Nephron progenitor cell (in vitro differentiated cells): ENCODE results near the gene FAM83C.

ENCODE experiments used
- DNase-seq: peaks from one replicate; pipeline ENCODE4 v3.0.0; 2021
- H3K27ac Mint-ChIP-seq: 2 replicates; pipeline ENCODE4 v1.8.0; 2021; ENCODE audit warnings: mild to moderate bottlenecking, moderate library complexity, mixed read lengths
- H3K27me3 Mint-ChIP-seq: 2 replicates; pipeline ENCODE4 v1.8.0; 2021; ENCODE audit warnings: mild to moderate bottlenecking, low read depth, mixed read lengths; ENCODE audit not compliant: poor library complexity
- H3K36me3 Mint-ChIP-seq: 2 replicates; pipeline ENCODE4 v1.8.0; 2021; ENCODE audit warnings: low read depth, mixed read lengths
- H3K4me1 Mint-ChIP-seq: 2 replicates; pipeline ENCODE4 v1.8.0; 2021; ENCODE audit warnings: mixed read lengths
- H3K4me3 Mint-ChIP-seq: 2 replicates; pipeline ENCODE4 v1.8.0; 2021; ENCODE audit warnings: mild to moderate bottlenecking, moderate library complexity, mixed read lengths
- H3K9me3 Mint-ChIP-seq: 2 replicates; pipeline ENCODE4 v1.8.0; 2021; ENCODE audit warnings: mild to moderate bottlenecking, moderate library complexity, mixed read lengths
- CTCF ChIP-seq: fragments of 200-600 bp; sonication (generic); IDR thresholded peaks from 2 replicates; pipeline ENCODE4 v1.5.0; 2021; ENCODE audit warnings: antibody characterized with exemption

Gene FAM83C

GRCh38 chr20:35303382-35303734 lies 11.1 kb upstream of the FAM83C start:
- DNase-seq, result no peak
- H3K4me1 Mint-ChIP-seq, result peaks cover 32% of the 10 kb centered on the region
- peaks cover 5% of the 10 kb centered on the region for H3K36me3 Mint-ChIP-seq
- no peak overlapping the region for H3K27ac Mint-ChIP-seq
- no peak for TF ChIP-seq CTCF
- H3K4me3 Mint-ChIP-seq, result no peak overlapping the region
- no peaks in the 10 kb centered on the region for H3K9me3 Mint-ChIP-seq
- H3K27me3 Mint-ChIP-seq, result peaks cover 4% of the 10 kb centered on the region

GRCh38 chr20:35302421-35303335 lies 10.5 kb upstream of the FAM83C start:
- peaks cover 6% of the 10 kb centered on the region for H3K27me3 Mint-ChIP-seq
- H3K27ac Mint-ChIP-seq, result no peak overlapping the region
- H3K9me3 Mint-ChIP-seq, result no peaks in the 10 kb centered on the region
- H3K4me1 Mint-ChIP-seq, result peaks cover 32% of the 10 kb centered on the region
- no peak for TF ChIP-seq CTCF
- no peak overlapping the region for H3K4me3 Mint-ChIP-seq
- DNase-seq, result no peak
- peaks cover 5% of the 10 kb centered on the region for H3K36me3 Mint-ChIP-seq

- H3K27ac Mint-ChIP-seq, result no peak overlapping the region
These were observed 9.2 kb upstream of the FAM83C start for GRCh38 chr20:35301426-35301825.

GRCh38 chr20:35300469-35301262 lies 8.4 kb upstream of the FAM83C start:
- TF ChIP-seq CTCF, result no peak
- DNase-seq, result no peak
- peaks cover 35% of the 10 kb centered on the region for H3K4me1 Mint-ChIP-seq
- H3K27ac Mint-ChIP-seq, result no peak overlapping the region
- H3K27me3 Mint-ChIP-seq, result peaks cover 8% of the 10 kb centered on the region
- H3K36me3 Mint-ChIP-seq, result peaks cover 1% of the 10 kb centered on the region
- H3K4me3 Mint-ChIP-seq, result no peak overlapping the region
- H3K9me3 Mint-ChIP-seq, result no peaks in the 10 kb centered on the region

More at GRCh38 chr20:35301426-35301825, 9.2 kb upstream of the FAM83C start:
- peaks cover 5% of the 10 kb centered on the region for H3K36me3 Mint-ChIP-seq
- DNase-seq, result no peak
- TF ChIP-seq CTCF, result no peak
- peaks cover 6% of the 10 kb centered on the region for H3K27me3 Mint-ChIP-seq
- no peaks in the 10 kb centered on the region for H3K9me3 Mint-ChIP-seq
- H3K4me3 Mint-ChIP-seq, result no peak overlapping the region
- peaks cover 38% of the 10 kb centered on the region for H3K4me1 Mint-ChIP-seq

GRCh38 chr20:35299780-35300179 lies 7.6 kb upstream of the FAM83C start:
- TF ChIP-seq CTCF, result no peak
- peaks cover 11% of the 10 kb centered on the region for H3K27me3 Mint-ChIP-seq
- H3K4me1 Mint-ChIP-seq, result peaks cover 32% of the 10 kb centered on the region
- H3K27ac Mint-ChIP-seq, result no peak overlapping the region
- DNase-seq, result no peak
- no peaks in the 10 kb centered on the region for H3K9me3 Mint-ChIP-seq
- H3K36me3 Mint-ChIP-seq, result no peaks in the 10 kb centered on the region
- H3K4me3 Mint-ChIP-seq, result no peak overlapping the region
